HG02852 (cell line): Measurements from ENCODE around the gene CAMTA1.
"Not testable (repeated sequence)": the region's sequence is repeated elsewhere in the genome, so short reads cannot be mapped to it uniquely, and the experiment has no call there.

Experiments used
- ATAC-seq: cut with Tn5 transposase; IDR thresholded peaks from one replicate; pipeline ENCODE4 v1.9.1; 2021; ENCODE audit warnings: mild to moderate bottlenecking, moderate library complexity; ENCODE audit not compliant: unreplicated experiment

CAMTA1 gene

GRCh38 chr1:7587108-7587772, 802.0 kb downstream of the CAMTA1 start:
- ATAC-seq, result no peak

GRCh38 chr1:7587773-7588456, 802.7 kb downstream of the CAMTA1 start:
- ATAC-seq, result no peak

GRCh38 chr1:7588457-7588827, 803.2 kb downstream of the CAMTA1 start:
- ATAC-seq, result no peak

GRCh38 chr1:7589080-7589735, 804.0 kb downstream of the CAMTA1 start:
- no peak for ATAC-seq

GRCh38 chr1:7589774-7590425, 804.6 kb downstream of the CAMTA1 start:
- ATAC-seq, result no peak

GRCh38 chr1:7590426-7590790, 805.2 kb downstream of the CAMTA1 start:
- ATAC-seq, result no peak

GRCh38 chr1:7591565-7591964, 806.3 kb downstream of the CAMTA1 start:
- no peak for ATAC-seq

GRCh38 chr1:7592120-7592798, 807.0 kb downstream of the CAMTA1 start:
- no peak for ATAC-seq

GRCh38 chr1:7594002-7594713, 808.9 kb downstream of the CAMTA1 start:
- no peak for ATAC-seq

- ATAC-seq, result no peak
Observed at GRCh38 chr1:7594714-7595295, 809.6 kb downstream of the CAMTA1 start.

GRCh38 chr1:7595336-7595735, 810.1 kb downstream of the CAMTA1 start:
- ATAC-seq, result no peak

GRCh38 chr1:7596126-7596965, 811.1 kb downstream of the CAMTA1 start:
- ATAC-seq, result no peak

GRCh38 chr1:7598058-7598457, 812.8 kb downstream of the CAMTA1 start:
- ATAC-seq, result not testable (repeated sequence)

GRCh38 chr1:7604906-7605305, 819.7 kb downstream of the CAMTA1 start:
- ATAC-seq, result not testable (repeated sequence)

- ATAC-seq, result no peak
Observed at GRCh38 chr1:7606096-7606495, 820.8 kb downstream of the CAMTA1 start.

- no peak for ATAC-seq
Observed at GRCh38 chr1:7607097-7607496, 821.8 kb downstream of the CAMTA1 start.

- ATAC-seq, result no peak
Observed at GRCh38 chr1:7608628-7609305, 823.5 kb downstream of the CAMTA1 start.

GRCh38 chr1:7609311-7609994, 824.2 kb downstream of the CAMTA1 start:
- ATAC-seq, result no peak
